Upper lobe of left lung (tissue), 4 donors: ENCODE results near the gene SLC25A44.

Experiments
- CTCF ChIP-seq, 6 experiments: fragments of 450-650 bp in 4 of 6; fragments of 200-600 bp in 2 of 6; sonication (generic) in 2 of 6; IDR thresholded peaks; one replicate each; pipeline ENCODE4 v1.5.1; 2016 to 2019; ENCODE audit warnings: antibody characterized with exemption in 6 of 6
- EP300 ChIP-seq, 4 donors: sonication (generic); formaldehyde crosslinking; IDR thresholded peaks; one replicate each; pipeline ENCODE4 v1.5.1; 2017; ENCODE audit warnings: antibody characterized with exemption in 4 of 4, control low read depth in 2 of 4
- POLR2A ChIP-seq, 4 donors: fragments of 450-650 bp; IDR thresholded peaks; one replicate each; pipeline ENCODE4 v1.5.1; 2016 to 2017; ENCODE audit warnings: antibody characterized with exemption in 4 of 4, mild to moderate bottlenecking in 2 of 4
- POLR2AphosphoS5 ChIP-seq, 2 donors: sonication (generic); formaldehyde crosslinking; IDR thresholded peaks; one replicate each; pipeline ENCODE4 v1.5.1; 2017; ENCODE audit warnings: antibody characterized with exemption in 2 of 2

GRCh38 chr1:156249593-156249992, 55.7 kb downstream of the SLC25A44 start:
- TF ChIP-seq POLR2AphosphoS5 (IDR thresholded peaks at IDR 0.05) (no peak), CTCF (IDR thresholded peaks at IDR 0.05) (no peak), POLR2A (IDR thresholded peaks at IDR 0.05) (no peak), EP300 (IDR thresholded peaks at IDR 0.05) (no peak)
